Measurements from ENCODE around the gene TMEM253. TPM values are rescaled to one million over a fixed set of nuclear protein-coding genes. Genes with fewer than 3 reads are reported as not detected.

Gene TMEM253
- total RNA-seq, 1 experiment from 2014 or later: 0.49 TPM

- peak overlapping the region; percentile 83 for H3K27ac ChIP-seq (ENCODE audit: low read depth, low read length, poor library complexity, severe bottlenecking)
- no peaks in the 10 kb centered on the region for H3K9me3 ChIP-seq (ENCODE audit: low read depth, low read length, poor library complexity, severe bottlenecking)
- H3K27me3 ChIP-seq (replicated peaks; ENCODE audit: insufficient read depth, low read depth, low read length, poor library complexity): no peaks in the 10 kb centered on the region
- BruUV-seq (replicated peaks): no TSS peak
- TF ChIP-seq CTCF (conservative IDR thresholded peaks at IDR 0.05; ENCODE audit: low read depth, low read length) (no peak), EZH2 (IDR thresholded peaks at IDR 0.05; ENCODE audit: borderline replicate concordance, low read depth, low read length, poor library complexity, severe bottlenecking) (no peak)
- ChIA-PET POLR2A (ENCODE audit: low non-redundant PET) (interaction anchor here (0.6 kb wide), 1 partner anchor 119 kb away, joined by 4 read pairs; no protein-coding TSS in a partner anchor), CTCF (interaction anchor here (0.6 to 2.6 kb wide), 2 partner anchors 26 to 30 kb away, joined by 3 to 12 read pairs; no protein-coding TSS in a partner anchor)
- peaks cover 7% of the 10 kb centered on the region for H3K36me3 ChIP-seq (ENCODE audit: insufficient read depth, low read length, poor library complexity, severe bottlenecking)
- H3K4me3 ChIP-seq (ENCODE audit: low read depth, low read length, poor library complexity, severe bottlenecking): peak overlapping the region; percentile 55
- peaks cover 60% of the 10 kb centered on the region for H3K4me1 ChIP-seq (ENCODE audit: insufficient read depth, low read length, poor library complexity, severe bottlenecking)
- peak; percentile 42 for DNase-seq (ENCODE audit: low spot score)
- intact Hi-C loops (cut with micrococcal nuclease; ENCODE audit: unreplicated experiment): no loop called here
Measured at GRCh38 chr14:21097636-21098075, 3.2 kb upstream of the TMEM253 start.

- intact Hi-C loops (cut with micrococcal nuclease; ENCODE audit: unreplicated experiment): no loop called here
- no TSS peak for BruUV-seq (replicated peaks)
- TF ChIP-seq EZH2 (IDR thresholded peaks at IDR 0.05; ENCODE audit: borderline replicate concordance, low read depth, low read length, poor library complexity, severe bottlenecking) (no peak), CTCF (conservative IDR thresholded peaks at IDR 0.05; ENCODE audit: low read depth, low read length) (0 out of 2 replicates have a peak, but pooled peaks have one; percentile 23)
- H3K27me3 ChIP-seq (replicated peaks; ENCODE audit: insufficient read depth, low read depth, low read length, poor library complexity): no peaks in the 10 kb centered on the region
- peaks cover 57% of the 10 kb centered on the region for H3K4me1 ChIP-seq (ENCODE audit: insufficient read depth, low read length, poor library complexity, severe bottlenecking)
- ChIA-PET CTCF (interaction anchor here (0.6 to 0.9 kb wide), 2 partner anchors 29 to 172 kb away, joined by 5 to 6 read pairs; no protein-coding TSS in a partner anchor), POLR2A (ENCODE audit: low non-redundant PET) (interaction anchor here (0.5 to 0.6 kb wide), 2 partner anchors 120 to 358 kb away, joined by 3 to 4 read pairs; no protein-coding TSS in a partner anchor)
- H3K36me3 ChIP-seq (ENCODE audit: insufficient read depth, low read length, poor library complexity, severe bottlenecking): peaks cover under 1% of the 10 kb centered on the region
- H3K9me3 ChIP-seq (ENCODE audit: low read depth, low read length, poor library complexity, severe bottlenecking): no peaks in the 10 kb centered on the region
- H3K4me3 ChIP-seq (ENCODE audit: low read depth, low read length, poor library complexity, severe bottlenecking): peak within 1 kb of the TSS; percentile 58
- peak within 1 kb of the TSS; percentile 83 for H3K27ac ChIP-seq (ENCODE audit: low read depth, low read length, poor library complexity, severe bottlenecking)
- DNase-seq (ENCODE audit: low spot score): peak; percentile 77
Measured at GRCh38 chr14:21098076-21098891, 2.6 kb upstream of the TMEM253 start, which contains the start of gene ZNF219. TSS of gene ZNF219 (minus strand) at chr14:21098655. CDS start at chr14:21093591, 5,064 bp downstream.

GRCh38 chr14:21098892-21099595 is 1.8 kb upstream of the TMEM253 start:
- Histone ChIP-seq H3K4me1 (ENCODE audit: insufficient read depth, low read length, poor library complexity, severe bottlenecking) (peaks cover 50% of the 10 kb centered on the region), H3K4me3 (ENCODE audit: low read depth, low read length, poor library complexity, severe bottlenecking) (peak overlapping the region; percentile 58), H3K9me3 (ENCODE audit: low read depth, low read length, poor library complexity, severe bottlenecking) (no peaks in the 10 kb centered on the region), H3K36me3 (ENCODE audit: insufficient read depth, low read length, poor library complexity, severe bottlenecking) (no peaks in the 10 kb centered on the region), H3K27ac (ENCODE audit: low read depth, low read length, poor library complexity, severe bottlenecking) (peak overlapping the region; percentile 83), H3K27me3 (replicated peaks; ENCODE audit: insufficient read depth, low read depth, low read length, poor library complexity) (no peaks in the 10 kb centered on the region)
- no peak for DNase-seq (ENCODE audit: low spot score)
- TF ChIP-seq EZH2 (IDR thresholded peaks at IDR 0.05; ENCODE audit: borderline replicate concordance, low read depth, low read length, poor library complexity, severe bottlenecking) (no peak), CTCF (conservative IDR thresholded peaks at IDR 0.05; ENCODE audit: low read depth, low read length) (no peak)
- intact Hi-C loops (cut with micrococcal nuclease; ENCODE audit: unreplicated experiment): no loop called here
- ChIA-PET POLR2A (ENCODE audit: low non-redundant PET) (interaction anchor here (0.5 kb wide), 1 partner anchor 358 kb away, joined by 3 read pairs; no protein-coding TSS in a partner anchor), CTCF (interaction anchor here (0.9 kb wide), 2 partner anchors 11 to 30 kb away, joined by 4 to 6 read pairs; no protein-coding TSS in a partner anchor)
- TSS peak; percentile 46 for BruUV-seq (replicated peaks)

Measured in A673 (cell line).